Activated naive CD4-positive, alpha-beta T cell treated with anti-CD3 and anti-CD28 coated beads, Interleukin-2, amount 10 ng/mL, durations not matched to agents 7 days and 5 days (primary cell): ENCODE measurements around the gene LPIN1.
"Not testable (repeated sequence)": the region's sequence is repeated elsewhere in the genome, so short reads cannot be mapped to it uniquely, and the experiment has no call there.

ENCODE experiments used
- CTCF ChIA-PET: fragments of 350-600 bp; sonication (Branson Sonifier 250); formaldehyde crosslinking; loops from one replicate; lab custom pipeline; 2021; ENCODE audit warnings: antibody characterized with exemption; lab: Charles Lee
- DNase-seq: peaks from one replicate; pipeline ENCODE4 v3.0.0-alpha.2; 2020
- H3K27ac Mint-ChIP-seq: one replicate; pipeline ENCODE4 v1.8.0; 2021; ENCODE audit warnings: mild to moderate bottlenecking, moderate library complexity, mixed read lengths
- H3K27me3 Mint-ChIP-seq: one replicate; pipeline ENCODE4 v1.8.0; 2021; ENCODE audit warnings: mild to moderate bottlenecking, mixed read lengths
- H3K36me3 Mint-ChIP-seq: one replicate; pipeline ENCODE4 v1.8.0; 2021; ENCODE audit warnings: mixed read lengths
- H3K4me1 Mint-ChIP-seq: one replicate; pipeline ENCODE4 v1.8.0; 2021; ENCODE audit warnings: mixed read lengths
- H3K4me3 Mint-ChIP-seq: one replicate; pipeline ENCODE4 v1.8.0; 2021; ENCODE audit warnings: mild to moderate bottlenecking, moderate library complexity, mixed read lengths
- H3K9me3 Mint-ChIP-seq: one replicate; pipeline ENCODE4 v1.8.0; 2021; ENCODE audit warnings: mixed read lengths

The LPIN1 gene

GRCh38 chr2:11753452-11753885 is 7.0 kb downstream of the LPIN1 start:
- H3K27me3 Mint-ChIP-seq, result no peaks in the 10 kb centered on the region
- peaks cover 17% of the 10 kb centered on the region for H3K36me3 Mint-ChIP-seq
- peak; percentile 47 for DNase-seq
- H3K9me3 Mint-ChIP-seq, result no peaks in the 10 kb centered on the region
- peak overlapping the region; percentile 64 for H3K4me3 Mint-ChIP-seq
- peak overlapping the region; percentile 96 for H3K27ac Mint-ChIP-seq
- CTCF ChIA-PET, result interaction anchor here (1.0 to 5.1 kb wide), 6 partner anchors 9 to 66 kb away, joined by 4 to 67 read pairs (median 4); partner anchors contain the start of gene LPIN1
- H3K4me1 Mint-ChIP-seq, result peaks cover 95% of the 10 kb centered on the region

DNA sequence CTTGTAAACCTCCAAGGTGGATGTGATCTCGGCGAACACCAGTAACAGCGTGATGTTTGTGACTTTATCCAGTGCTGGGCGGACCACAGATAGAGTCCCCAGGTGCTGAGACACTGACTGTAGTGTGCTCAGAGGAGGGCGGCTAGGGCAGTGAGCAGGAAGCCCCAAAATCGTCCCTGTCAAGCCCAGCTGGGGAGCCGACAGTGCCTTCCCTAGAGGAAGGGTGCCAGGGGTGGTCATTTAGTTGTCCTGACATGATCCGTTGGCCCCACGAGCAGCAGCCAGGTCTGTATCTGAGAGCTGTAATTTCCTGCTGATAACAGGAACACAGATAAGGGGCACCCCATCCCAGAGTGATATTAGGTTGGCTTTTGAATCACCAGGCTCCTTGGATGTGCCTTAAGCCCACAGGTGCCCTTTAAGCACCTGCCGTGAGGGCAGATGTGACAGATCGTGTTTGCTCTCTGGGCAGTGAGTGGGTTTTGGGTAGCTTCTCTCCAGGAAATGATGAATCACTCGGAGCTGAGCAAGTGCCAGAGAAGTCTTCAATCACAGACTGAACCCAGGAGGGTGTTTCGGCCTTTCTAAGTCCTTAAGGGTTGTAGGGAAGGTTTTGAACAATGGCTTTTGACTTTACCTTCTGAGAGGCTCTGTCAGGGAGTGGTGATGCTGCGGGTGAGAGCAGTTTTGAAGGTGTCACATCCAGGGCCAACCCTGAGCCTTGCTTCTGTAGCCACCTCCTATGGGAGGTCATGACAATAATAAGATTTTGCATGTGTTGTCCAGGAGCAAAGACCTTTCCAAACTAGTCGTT is 7.7 kb downstream of the LPIN1 start:
- Mint-ChIP-seq H3K27me3 (no peaks in the 10 kb centered on the region), H3K4me1 (peaks cover 95% of the 10 kb centered on the region), H3K4me3 (peak overlapping the region; percentile 64), H3K9me3 (no peaks in the 10 kb centered on the region), H3K27ac (peak overlapping the region; percentile 96), H3K36me3 (peaks cover 23% of the 10 kb centered on the region)
- peak; percentile 71 for DNase-seq
- CTCF ChIA-PET, result interaction anchor here (1.0 to 5.1 kb wide), 4 partner anchors 9 to 66 kb away, joined by 4 to 67 read pairs (median 12); partner anchors contain the start of gene LPIN1

- peaks cover 27% of the 10 kb centered on the region for H3K36me3 Mint-ChIP-seq
- no peaks in the 10 kb centered on the region for H3K9me3 Mint-ChIP-seq
- peak overlapping the region; percentile 96 for H3K27ac Mint-ChIP-seq
- H3K4me1 Mint-ChIP-seq, result peaks cover 92% of the 10 kb centered on the region
- no peaks in the 10 kb centered on the region for H3K27me3 Mint-ChIP-seq
- H3K4me3 Mint-ChIP-seq, result peak overlapping the region; percentile 64
- no peak for DNase-seq
- CTCF ChIA-PET, result interaction anchor here (2.2 to 5.1 kb wide), 2 partner anchors 10 to 26 kb away, joined by 21 to 67 read pairs; partner anchors contain the start of gene LPIN1
Observed at GRCh38 chr2:11754700-11755015, 8.2 kb downstream of the LPIN1 start.

- Mint-ChIP-seq H3K9me3 (no peaks in the 10 kb centered on the region), H3K4me3 (no peak overlapping the region), H3K36me3 (peaks cover 36% of the 10 kb centered on the region), H3K4me1 (peaks cover 87% of the 10 kb centered on the region), H3K27me3 (no peaks in the 10 kb centered on the region), H3K27ac (peak overlapping the region; percentile 81)
- CTCF ChIA-PET, result interaction anchor here (0.8 to 3.0 kb wide), 4 partner anchors 11 to 69 kb away, joined by 3 to 22 read pairs (median 5); partner anchors contain the start of gene LPIN1
- DNase-seq, result no peak
Observed at GRCh38 chr2:11757101-11757500, 10.7 kb downstream of the LPIN1 start.

GRCh38 chr2:11758187-11758586 is 11.8 kb downstream of the LPIN1 start:
- no peaks in the 10 kb centered on the region for H3K27me3 Mint-ChIP-seq
- DNase-seq, result no peak
- H3K9me3 Mint-ChIP-seq, result no peaks in the 10 kb centered on the region
- CTCF ChIA-PET, result interaction anchor here (1.6 to 3.0 kb wide), 3 partner anchors 12 to 70 kb away, joined by 5 to 22 read pairs (median 5); partner anchors contain the start of gene LPIN1
- no peak overlapping the region for H3K4me3 Mint-ChIP-seq
- H3K27ac Mint-ChIP-seq, result peak overlapping the region; percentile 81
- peaks cover 82% of the 10 kb centered on the region for H3K4me1 Mint-ChIP-seq
- peaks cover 44% of the 10 kb centered on the region for H3K36me3 Mint-ChIP-seq

GRCh38 chr2:11758647-11759046 is 12.2 kb downstream of the LPIN1 start:
- no peak for DNase-seq
- Mint-ChIP-seq H3K36me3 (peaks cover 47% of the 10 kb centered on the region), H3K27me3 (no peaks in the 10 kb centered on the region), H3K27ac (peak overlapping the region; percentile 26), H3K4me3 (no peak overlapping the region), H3K4me1 (peaks cover 77% of the 10 kb centered on the region), H3K9me3 (no peaks in the 10 kb centered on the region)
- CTCF ChIA-PET, result interaction anchor here (0.6 to 3.0 kb wide), 4 partner anchors 13 to 1922 kb away, joined by 3 to 22 read pairs (median 5); partner anchors contain the start of gene LPIN1

- H3K4me3 Mint-ChIP-seq, H3K9me3 Mint-ChIP-seq, H3K27me3 Mint-ChIP-seq, DNase-seq: not testable (repeated sequence)
- CTCF ChIA-PET, result interaction anchor here (0.6 to 3.0 kb wide), 2 partner anchors 13 to 1922 kb away, joined by 3 to 22 read pairs; partner anchors contain the start of gene LPIN1
- H3K4me1 Mint-ChIP-seq, result peaks cover 70% of the 10 kb centered on the region
- H3K36me3 Mint-ChIP-seq, result peaks cover 48% of the 10 kb centered on the region
- peak overlapping the region; percentile 26 for H3K27ac Mint-ChIP-seq
Observed at GRCh38 chr2:11759182-11759975, 12.9 kb downstream of the LPIN1 start.

- CTCF ChIA-PET, result interaction anchor here (0.6 to 1.6 kb wide), 2 partner anchors 69 to 1083 kb away, joined by 3 read pairs; no protein-coding TSS in a partner anchor
- H3K27me3 Mint-ChIP-seq, result no peaks in the 10 kb centered on the region
- H3K4me3 Mint-ChIP-seq, result no peak overlapping the region
- DNase-seq, result no peak
- no peaks in the 10 kb centered on the region for H3K9me3 Mint-ChIP-seq
- peaks cover 64% of the 10 kb centered on the region for H3K4me1 Mint-ChIP-seq
- peak overlapping the region; percentile 76 for H3K27ac Mint-ChIP-seq
- H3K36me3 Mint-ChIP-seq, result peaks cover 61% of the 10 kb centered on the region
Observed at GRCh38 chr2:11761259-11761658, 14.8 kb downstream of the LPIN1 start.

DNA sequence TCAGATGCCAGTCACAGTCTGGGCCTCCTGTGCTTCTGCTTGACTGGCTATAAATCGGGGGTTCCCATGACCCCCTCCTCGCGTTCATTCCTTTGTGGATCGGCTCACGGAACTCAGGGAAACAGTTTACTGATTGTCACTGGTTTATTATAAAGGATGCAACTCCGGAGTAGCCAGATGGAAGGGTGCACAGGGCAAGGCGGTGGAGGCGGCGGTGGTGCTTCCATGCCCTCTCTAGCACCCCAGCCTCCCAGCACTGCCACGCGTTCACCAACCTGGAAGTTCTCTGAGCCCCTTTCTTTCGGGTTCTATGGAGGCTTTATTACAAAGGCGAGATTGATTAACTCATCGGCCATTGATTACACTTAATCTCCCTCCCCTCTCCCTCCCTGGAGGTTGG is 15.6 kb downstream of the LPIN1 start:
- Mint-ChIP-seq H3K36me3 (peaks cover 65% of the 10 kb centered on the region), H3K4me1 (peaks cover 58% of the 10 kb centered on the region), H3K9me3 (no peaks in the 10 kb centered on the region), H3K4me3 (no peak overlapping the region), H3K27me3 (no peaks in the 10 kb centered on the region), H3K27ac (peak overlapping the region; percentile 76)
- no peak for DNase-seq
- CTCF ChIA-PET, result interaction anchor here (1.6 kb wide), 1 partner anchor 70 kb away, joined by 3 read pairs; no protein-coding TSS in a partner anchor

GRCh38 chr2:11762799-11763461 is 16.5 kb downstream of the LPIN1 start:
- Mint-ChIP-seq H3K36me3 (peaks cover 66% of the 10 kb centered on the region), H3K4me3 (no peak overlapping the region), H3K27me3 (no peaks in the 10 kb centered on the region), H3K4me1 (peaks cover 50% of the 10 kb centered on the region), H3K27ac (no peak overlapping the region), H3K9me3 (no peaks in the 10 kb centered on the region)
- DNase-seq, result no peak
- CTCF ChIA-PET, result interaction anchor here (0.7 to 1.9 kb wide), 2 partner anchors 15 to 17 kb away, joined by 3 to 6 read pairs; no protein-coding TSS in a partner anchor

- Mint-ChIP-seq H3K9me3 (no peaks in the 10 kb centered on the region), H3K27me3 (no peaks in the 10 kb centered on the region), H3K27ac (no peak overlapping the region), H3K36me3 (peaks cover 64% of the 10 kb centered on the region), H3K4me3 (no peak overlapping the region), H3K4me1 (peaks cover 39% of the 10 kb centered on the region)
- no peak for DNase-seq
- CTCF ChIA-PET, result interaction anchor here (0.9 to 1.9 kb wide), 4 partner anchors 10 to 19 kb away, joined by 4 to 6 read pairs (median 5); no protein-coding TSS in a partner anchor
Observed at GRCh38 chr2:11764359-11764758, 17.9 kb downstream of the LPIN1 start.

DNA sequence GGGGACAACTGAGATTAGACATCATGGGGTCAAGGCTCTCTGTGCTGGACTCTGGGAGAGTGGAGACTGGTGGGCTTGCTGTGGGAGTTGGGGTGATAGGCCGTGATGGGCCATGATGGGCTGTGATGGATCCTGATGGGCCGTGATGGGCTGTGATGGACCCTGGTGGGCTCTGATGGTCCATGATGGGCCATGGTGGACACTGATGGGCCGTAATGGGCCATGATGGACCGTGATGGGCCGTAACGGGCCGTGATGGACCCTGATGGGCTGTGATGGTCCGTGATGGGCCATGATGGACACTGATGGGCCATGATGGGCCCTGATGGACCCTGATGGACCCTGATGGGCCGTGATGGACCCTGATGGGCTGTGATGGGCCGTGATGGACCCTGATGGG is 18.5 kb downstream of the LPIN1 start:
- peaks cover 65% of the 10 kb centered on the region for H3K36me3 Mint-ChIP-seq

GRCh38 chr2:11765501-11765900 is 19.1 kb downstream of the LPIN1 start:
- Mint-ChIP-seq H3K36me3 (peaks cover 70% of the 10 kb centered on the region), H3K27me3 (no peaks in the 10 kb centered on the region), H3K4me3 (no peak overlapping the region), H3K4me1 (peaks cover 38% of the 10 kb centered on the region), H3K27ac (no peak overlapping the region), H3K9me3 (no peaks in the 10 kb centered on the region)
- no peak for DNase-seq
- CTCF ChIA-PET, result interaction anchor here (0.9 to 1.6 kb wide), 4 partner anchors 9 to 78 kb away, joined by 3 to 5 read pairs (median 4); no protein-coding TSS in a partner anchor

More for the DNA sequence above, 18.5 kb downstream of the LPIN1 start:
- H3K27ac Mint-ChIP-seq, result no peak overlapping the region
- no peak overlapping the region for H3K4me3 Mint-ChIP-seq
- CTCF ChIA-PET, result interaction anchor here (0.9 to 1.9 kb wide), 5 partner anchors 10 to 77 kb away, joined by 3 to 6 read pairs (median 5); no protein-coding TSS in a partner anchor
- no peak for DNase-seq
- no peaks in the 10 kb centered on the region for H3K9me3 Mint-ChIP-seq
- H3K4me1 Mint-ChIP-seq, result peaks cover 38% of the 10 kb centered on the region
- H3K27me3 Mint-ChIP-seq, result no peaks in the 10 kb centered on the region
